ENCODE measurements around the gene TTLL5. TPM values are rescaled to one million over a fixed set of nuclear protein-coding genes. Genes with fewer than 3 reads are reported as not detected.

The TTLL5 gene
- total and polyA plus RNA-seq, 9 of the 15 experiments (the other 6 are each of a cell fraction or from before 2014, with no cell fraction given), result 4.1 to 18.9 (median 12.6) TPM

- FAIRE-seq, result no peak
- POLR2A ChIA-PET, result interaction anchor here (0.7 kb wide), 1 partner anchor 21 kb away, joined by 3 read pairs; no protein-coding TSS in a partner anchor
- no peaks in the 10 kb centered on the region for H4K20me1 ChIP-seq (replicated peaks; ENCODE audit: control insufficient read depth, insufficient read depth, low read length)
- no peaks in the 10 kb centered on the region for H3K36me3 ChIP-seq (ENCODE audit: control insufficient read depth, insufficient read depth, low read length)
- no peaks in the 10 kb centered on the region for H3K9me3 ChIP-seq (replicated peaks; ENCODE audit: control insufficient read depth, insufficient read depth, low read depth, low read length)
- no peak overlapping the region for H2AFZ ChIP-seq (ENCODE audit: low read depth, low read length)
- H3K4me1 ChIP-seq (replicated peaks in 1 of 2; ENCODE audit: control insufficient read depth in 2 of 2, insufficient read depth in 2 of 2, low read length in 2 of 2), result peaks cover 0 to 17% of the 10 kb centered on the region in 2 experiments; a peak in 3 of 5 replicates
- ATAC-seq, result no peak
- CTCF ChIA-PET (ENCODE audit: low intra/inter-chr PET ratio), result no interaction called here
- TF ChIP-seq NR2C2 (CRISPR knock-in tag; IDR thresholded peaks at IDR 0.05) (no peak), NR2C2 (tag; IDR thresholded peaks at IDR 0.05) (peak; percentile 26; the same call in 1 of the 2 replicates), PTTG1 (tag; IDR thresholded peaks at IDR 0.05; ENCODE audit: low read depth) (no peak), CEBPG (CRISPR knock-in tag; IDR thresholded peaks at IDR 0.05) (no peak), CEBPG (tag; conservative IDR thresholded peaks at IDR 0.05 in 1 of 2, IDR thresholded peaks at IDR 0.05 in 1 of 2) (peak in 1 of 2 experiments; percentile 37; a peak in 1 of 4 replicates), HMG20A (CRISPR knock-in tag; conservative IDR thresholded peaks at IDR 0.05) (no peak)
- H3K9me1 ChIP-seq (ENCODE audit: control insufficient read depth, insufficient read depth, low read length), result no peaks in the 10 kb centered on the region
- H3K4me2 ChIP-seq (ENCODE audit: insufficient read depth, low read length), result no peak overlapping the region
- no TSS peak for BruUV-seq (replicated peaks)
- H3K27ac ChIP-seq (ENCODE audit: extremely low read depth, low read depth, low read length), result no peak overlapping the region
- H3K4me3 ChIP-seq, result no peak overlapping the region
- H3K9ac ChIP-seq (ENCODE audit: insufficient read depth in 1 of 2, low read depth in 2 of 2, low read length in 2 of 2), result no peak overlapping the region
- no peaks in the 10 kb centered on the region for H3K27me3 ChIP-seq (ENCODE audit: control insufficient read depth in 2 of 2, insufficient read depth in 2 of 2, low read length in 2 of 2)
- intact Hi-C loops (cut with micrococcal nuclease), result loop anchor here (1.0 kb wide), 1 partner anchor 71 kb away; no protein-coding TSS in a partner anchor
- in situ Hi-C loops (cut with MboI), result loop anchor here (10.0 kb wide), 1 partner anchor 173 kb away; no protein-coding TSS in a partner anchor
- 15% methylated on average over 2 of the region's 3 CpGs for WGBS (ENCODE audit: insufficient coverage, low coverage, missing lambda C conversion rate)
- no peaks in the 10 kb centered on the region for H3K79me2 ChIP-seq (ENCODE audit: control insufficient read depth, insufficient read depth, low read length)
- DNase-seq (ENCODE audit: extremely low read depth in 1 of 4, low spot score in 3 of 4), result no peak
Observed at GRCh38 chr14:75977582-75977943, 316.5 kb downstream of the TTLL5 start.
